HG03571 (cell line): Measurements from ENCODE around the gene ZNF268.
"Not testable (repeated sequence)": the region's sequence is repeated elsewhere in the genome, so short reads cannot be mapped to it uniquely, and the experiment has no call there.

Source experiments
- ATAC-seq: cut with Tn5 transposase; IDR thresholded peaks from one replicate; pipeline ENCODE4 v1.9.1; 2021; ENCODE audit not compliant: unreplicated experiment

ZNF268 gene

DNA sequence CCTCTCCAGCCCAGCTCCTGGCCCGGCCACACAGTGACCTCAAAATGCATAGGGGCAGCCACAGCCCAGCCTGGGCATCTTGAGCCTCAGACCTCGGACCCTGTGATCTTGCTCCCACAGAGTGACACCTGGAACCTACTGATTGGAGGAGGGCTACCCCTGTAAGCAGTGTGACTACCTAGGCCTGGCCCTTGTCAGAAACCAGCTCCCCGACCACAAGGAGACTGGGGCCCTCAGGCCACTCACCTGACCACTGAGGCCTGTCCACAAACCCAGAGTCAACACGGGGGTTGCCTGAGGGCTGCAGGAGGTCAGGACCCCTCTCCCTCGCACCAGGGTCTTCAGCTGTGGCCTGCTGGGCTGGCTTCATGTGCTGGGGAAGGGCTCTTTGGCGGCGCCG, 45.4 kb downstream of the ZNF268 start:
- no peak for ATAC-seq

DNA sequence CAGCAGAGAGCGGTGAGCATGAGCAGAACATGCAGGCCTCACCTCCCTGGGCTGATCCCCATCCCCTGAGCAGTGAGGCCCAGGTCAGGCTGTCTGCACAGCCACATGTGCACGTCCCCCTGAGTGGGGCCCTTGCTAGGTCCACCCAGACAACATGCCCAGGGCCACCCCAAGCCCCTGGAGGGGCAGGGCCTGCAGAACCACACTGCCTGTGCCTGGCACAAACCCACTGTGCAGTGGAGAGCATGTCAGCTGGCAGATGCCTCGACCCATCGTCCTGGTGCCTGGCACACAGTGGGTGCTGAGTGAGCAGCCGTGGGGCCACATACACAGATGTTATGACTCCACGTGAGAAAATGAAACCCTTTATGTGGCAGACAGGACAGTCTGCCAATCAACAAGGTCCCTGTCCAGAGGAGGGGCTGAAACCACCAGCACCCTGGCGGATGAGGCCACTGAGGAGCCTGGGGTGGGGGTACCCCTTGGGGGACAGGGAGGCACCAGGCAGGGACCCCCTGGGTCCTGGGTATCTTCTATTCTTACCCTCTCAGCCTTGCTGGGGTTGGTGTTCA, 46.1 kb downstream of the ZNF268 start:
- no peak for ATAC-seq

DNA sequence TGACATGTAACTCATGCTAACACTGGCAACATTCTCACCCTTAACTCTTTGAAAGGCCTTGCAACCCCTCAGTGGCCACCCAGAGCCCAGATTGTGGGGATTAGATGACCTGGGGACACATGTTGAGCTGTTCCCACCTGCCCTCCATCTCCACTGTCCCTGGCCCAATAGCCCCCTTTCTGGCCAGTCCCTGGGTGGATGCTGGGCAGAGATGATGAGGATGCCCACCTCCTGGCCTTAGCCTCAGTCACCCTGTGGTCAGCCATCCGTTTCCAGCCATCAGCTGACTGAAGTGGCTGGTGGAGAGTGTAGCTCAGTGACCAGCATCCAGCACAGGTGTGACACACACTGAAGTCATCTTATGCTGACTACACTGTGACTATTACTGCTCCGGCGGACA, 49.7 kb downstream of the ZNF268 start:
- no peak for ATAC-seq

DNA sequence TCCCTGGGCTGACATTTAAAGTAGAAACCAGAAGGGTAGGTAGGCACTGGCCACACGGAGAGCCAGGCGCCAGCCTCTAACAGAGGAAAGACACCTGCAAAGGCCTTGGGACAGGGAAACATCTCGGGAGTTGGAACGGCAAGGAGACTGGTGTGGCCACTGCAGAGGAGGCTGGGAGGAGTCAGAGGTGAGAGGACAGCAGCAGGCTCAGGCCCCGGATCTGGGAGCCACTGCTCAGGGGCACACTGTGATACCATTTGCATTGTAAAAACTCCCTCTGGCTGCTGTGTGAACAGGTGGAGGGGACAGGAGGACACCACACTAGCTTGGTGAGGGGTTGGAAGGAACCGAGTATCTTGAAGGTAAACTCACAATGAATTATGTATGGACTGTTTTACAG, 51.7 kb downstream of the ZNF268 start:
- no peak for ATAC-seq

DNA sequence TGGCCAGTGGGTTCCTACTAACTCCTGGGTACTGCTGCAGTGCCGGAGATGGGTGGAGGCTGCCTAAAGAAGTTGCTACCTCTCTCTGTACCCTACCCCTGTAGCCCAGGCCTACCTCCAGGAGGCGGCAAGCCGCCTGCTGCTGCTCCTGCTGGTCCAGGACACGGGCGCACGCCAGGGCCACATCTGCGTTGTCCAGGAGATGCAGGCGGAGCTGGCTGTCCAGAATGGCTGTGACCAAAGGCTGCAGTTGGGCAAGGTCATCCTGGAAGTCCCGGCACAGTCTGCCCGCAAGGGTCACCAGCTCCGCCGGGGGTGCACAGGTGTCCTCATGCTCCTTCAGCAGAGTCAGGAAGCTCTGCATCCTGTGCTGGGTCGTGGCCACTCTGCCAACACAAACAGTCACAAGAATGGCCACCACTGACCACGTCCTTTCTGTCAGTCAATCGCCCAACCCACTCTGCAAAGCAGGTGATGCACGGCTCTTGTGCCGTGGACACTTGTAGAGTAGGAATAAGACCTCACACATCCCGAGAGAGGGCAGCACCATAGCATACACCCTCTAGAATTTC, 52.8 kb downstream of the ZNF268 start:
- ATAC-seq = no peak

- ATAC-seq = no peak
These were observed 53.7 kb downstream of the ZNF268 start for GRCh38 chr12:133234971-133235370.

DNA sequence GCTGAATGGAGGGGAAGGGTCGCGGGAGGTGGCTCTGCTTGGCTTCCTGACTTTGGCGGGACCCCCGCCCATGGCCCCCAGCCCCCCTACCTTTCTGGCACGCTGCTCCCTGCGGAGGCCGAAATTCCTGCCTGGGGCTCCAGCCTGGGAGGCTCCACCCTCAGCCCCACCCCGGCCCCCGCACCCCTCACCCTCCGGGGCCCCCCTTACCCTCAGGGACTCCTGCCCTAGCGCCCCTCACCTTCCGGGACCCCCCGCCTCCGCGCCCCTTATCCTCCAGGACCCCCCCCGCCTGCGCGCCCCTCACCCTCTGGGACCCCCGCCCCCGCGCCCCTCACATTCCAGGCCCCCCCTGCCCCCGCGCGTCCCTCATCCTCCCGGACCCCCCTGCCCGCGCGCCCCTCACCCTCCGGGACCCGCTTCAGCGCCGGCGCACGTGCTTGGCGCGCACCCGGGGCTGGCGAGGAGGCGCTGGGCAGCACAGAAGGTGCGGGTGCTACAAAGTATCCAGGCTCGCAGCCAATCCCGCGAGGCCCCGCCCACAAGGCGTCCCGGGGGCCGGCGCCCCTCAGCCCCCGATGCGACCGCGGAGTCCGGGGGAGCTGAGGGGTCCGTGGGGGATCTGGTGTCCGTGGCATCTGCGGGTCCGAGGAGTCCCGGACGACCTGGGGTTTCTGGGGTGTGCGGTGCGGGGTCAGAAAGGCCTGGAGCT, 54.3 kb downstream of the ZNF268 start, which contains the start of gene ANHX:
Gene ANHX, minus strand, starts transcription at position 477 of the 712 bp plus-strand sequence. CDS start 1,521 bp downstream, outside the sequence.
- no peak for ATAC-seq

DNA sequence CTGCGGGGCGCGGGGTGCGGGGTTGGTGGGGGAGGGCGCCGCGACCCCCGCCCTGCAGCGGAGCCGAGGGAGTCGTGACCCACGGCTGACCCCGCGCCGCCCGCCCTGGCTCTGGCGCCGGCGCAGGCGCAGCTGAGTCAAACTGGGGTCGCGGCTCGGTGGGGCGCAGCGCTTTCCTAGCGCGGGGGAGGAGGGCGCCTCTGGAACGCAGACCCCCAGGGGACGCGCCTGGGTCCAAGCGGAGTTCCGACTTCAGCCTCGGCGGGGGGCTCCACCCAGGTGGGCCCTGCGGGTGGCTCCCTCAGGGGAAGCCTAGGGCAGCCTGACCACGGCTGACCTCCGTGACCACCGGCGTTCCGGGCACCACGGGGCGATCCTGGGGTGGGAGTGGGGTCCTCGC, 54.8 kb downstream of the ZNF268 start:
- ATAC-seq = no peak

GRCh38 chr12:133236556-133236955, 55.3 kb downstream of the ZNF268 start:
- no peak for ATAC-seq

GRCh38 chr12:133251732-133252131, 70.4 kb downstream of the ZNF268 start:
- no peak for ATAC-seq

DNA sequence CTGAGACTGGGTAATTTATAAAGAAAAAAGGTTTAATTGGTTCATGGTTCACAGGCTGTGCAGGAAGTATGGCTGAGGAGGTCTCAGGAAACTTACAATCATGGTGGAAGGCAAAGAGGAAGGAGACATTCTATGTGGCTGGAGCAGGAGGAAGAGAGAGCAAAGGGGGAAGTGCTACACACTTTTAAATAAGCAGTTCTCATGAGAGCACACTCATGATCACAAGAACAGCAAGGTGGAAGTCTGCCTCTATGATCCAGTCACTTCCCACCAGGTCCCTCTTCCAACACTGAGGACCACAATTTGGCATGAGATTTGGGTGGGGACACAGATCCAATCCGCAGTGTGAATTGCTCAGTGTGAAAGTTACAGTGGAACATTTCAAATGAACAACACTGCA, 74.5 kb downstream of the ZNF268 start:
- not testable (repeated sequence) for ATAC-seq

DNA sequence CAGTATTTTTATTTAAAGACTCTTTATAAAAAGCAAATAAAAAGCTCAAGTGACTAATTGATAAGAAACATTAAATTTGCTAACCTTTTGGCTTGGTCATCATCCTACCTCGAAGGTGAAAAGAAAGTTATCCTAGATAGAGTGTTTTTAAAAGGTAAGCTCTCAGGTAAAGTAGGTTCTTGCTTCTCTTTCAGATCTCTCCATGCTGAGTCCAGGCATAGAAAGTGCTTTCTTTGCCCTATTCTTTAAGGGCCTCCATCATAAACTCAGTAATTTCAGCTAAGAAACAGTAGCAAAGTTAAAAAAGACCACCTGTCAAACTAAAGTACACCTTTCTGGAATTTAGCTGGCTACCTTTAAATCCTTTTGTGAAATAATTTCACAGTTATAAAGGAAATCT, 75.0 kb downstream of the ZNF268 start:
- ATAC-seq = no peak

DNA sequence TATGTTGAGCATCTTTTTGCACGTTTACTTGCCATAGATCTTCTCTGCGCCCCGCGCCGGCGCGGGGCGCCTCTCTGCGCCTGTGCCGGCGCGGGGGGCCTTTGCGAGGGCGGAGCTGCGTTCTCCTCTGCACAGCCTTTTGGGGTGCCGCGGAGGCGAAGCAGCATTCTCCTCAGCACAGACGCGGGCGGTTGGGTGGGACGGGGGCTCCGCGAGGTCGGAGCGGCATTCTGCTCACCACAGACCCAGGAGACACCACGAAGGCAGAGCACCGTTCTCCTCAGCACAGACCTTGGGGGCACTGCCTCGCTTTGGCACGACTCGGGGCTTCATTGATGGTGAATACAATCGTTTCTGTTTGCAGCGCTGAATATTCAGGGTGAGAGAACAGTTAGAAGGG, 82.9 kb downstream of the ZNF268 start:
- ATAC-seq = no peak
